Transverse colon (tissue), 4 donors: Measurements from ENCODE around the gene ALB. TPM values are rescaled to one million over a fixed set of nuclear protein-coding genes. Genes with fewer than 3 reads are reported as not detected.

ENCODE experiments used
- DNase-seq: peaks from one replicate; pipeline ENCODE4 v3.0.0-alpha.2; 2019
- H3K27ac ChIP-seq, 4 donors: fragments of 200-600 bp; sonication (generic); 2 replicates each; pipeline ENCODE4 v1.5.1; 2016 to 2018; ENCODE audit warnings: inconsistent platforms in 4 of 4
- H3K27me3 ChIP-seq: fragments of 200-600 bp; sonication (generic); 2 replicates; pipeline ENCODE4 v1.5.1; 2017; ENCODE audit warnings: inconsistent platforms
- H3K36me3 ChIP-seq, 4 donors: fragments of 200-600 bp; sonication (generic); 2 replicates each; pipeline ENCODE4 v1.5.1; 2017 to 2019; ENCODE audit warnings: inconsistent platforms in 4 of 4
- H3K4me1 ChIP-seq, 4 donors: fragments of 200-600 bp; sonication (generic); 2 replicates each; pipeline ENCODE4 v1.5.1; 2017 to 2020; ENCODE audit warnings: inconsistent platforms in 4 of 4
- H3K4me3 ChIP-seq, 4 donors: fragments of 200-600 bp; sonication (generic); 1 replicate in 1 of 4; 2 replicates in 3 of 4; pipeline versions ENCODE4 v1.5.1 to v1.6.1; 2017 to 2019; ENCODE audit warnings: inconsistent platforms in 4 of 4
- H3K9me3 ChIP-seq, 2 donors: fragments of 200-600 bp; sonication (generic); 2 replicates each; pipeline ENCODE4 v1.5.1; 2017 to 2019; ENCODE audit warnings: inconsistent platforms in 2 of 2
- EP300 ChIP-seq: sonication (generic); formaldehyde crosslinking; IDR thresholded peaks from one replicate; pipeline ENCODE4 v1.6.1; 2017; ENCODE audit warnings: antibody characterized with exemption, low read depth
- POLR2A ChIP-seq: fragments of 450-650 bp; IDR thresholded peaks from one replicate; pipeline ENCODE4 v1.6.1; 2016; ENCODE audit warnings: antibody characterized with exemption, mild to moderate bottlenecking, moderate library complexity
- POLR2AphosphoS5 ChIP-seq, 3 donors: sonication (generic); formaldehyde crosslinking; IDR thresholded peaks; one replicate each; pipeline ENCODE4 v1.6.1; 2016; ENCODE audit warnings: antibody characterized with exemption in 3 of 3
- WGBS, 2 donors: methylation state at CpG; one replicate each; pipeline ENCODE4 v1.1.5; 2018; ENCODE audit warnings: low coverage in 1 of 2; 5-methylcytosine and 5-hydroxymethylcytosine counted together
- in situ Hi-C, 4 donors: fragments of 200-750 bp; cut with MboI; loops; one replicate each; pipeline versions ENCODE4 v1.15.0 to v1.15.1; 2017; ENCODE audit warnings: low sequenced_read_pairs in 3 of 4, low pct_ligation_motif_present in 1 of 4, low pct_unique_long_range_greater_than_20kb in 1 of 4
- intact Hi-C: fragments of 100-400 bp; cut with DNase I; formaldehyde crosslinking; loops from one replicate; pipeline ENCODE4 v1.15.1; 2023; ENCODE audit warnings: low total_unique reads
- total RNA-seq, 4 donors: library from RNA; depleted of rRNA; stranded (reverse); fragments of >200 nt; gene quantifications; one replicate each; pipeline ENCODE4 v1.1.0, GENCODE V29; 2016
- TF ChIP-seq, protein P1 (sequence below), 5 experiments: fragments of 200-600 bp in 3 of 5; fragments of 450-650 bp in 2 of 5; sonication (generic) in 3 of 5; IDR thresholded peaks; 1 replicate in 2 of 5; 2 replicates in 3 of 5; pipeline ENCODE4 v1.5.1; 2016 to 2017; ENCODE audit warnings: antibody characterized with exemption in 5 of 5, inconsistent platforms in 3 of 5, mild to moderate bottlenecking in 2 of 5, moderate library complexity in 1 of 5

The ALB gene
- total RNA-seq, 4 donors from 2014 or later: 0.64 TPM; not detected in 3

DNA sequence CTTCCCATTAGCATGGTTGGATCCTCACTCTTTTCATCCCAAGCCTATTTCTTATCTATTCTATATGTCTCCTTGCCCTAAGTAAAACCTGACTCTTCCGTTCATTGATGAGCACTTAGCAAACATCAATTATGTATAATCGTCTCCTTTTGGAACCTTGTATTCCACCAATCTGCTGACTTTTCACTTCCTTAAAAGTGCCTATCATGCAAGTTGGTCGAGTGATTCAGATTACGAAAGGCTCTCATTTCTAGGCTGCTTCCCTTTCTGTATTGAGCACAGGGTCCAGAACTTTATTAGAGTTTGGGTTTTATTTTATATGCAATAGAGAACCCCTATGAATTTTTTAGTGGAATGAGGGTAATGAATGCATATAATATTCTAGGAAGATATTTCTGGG is 27.1 kb upstream of the ALB start:
- Histone ChIP-seq H3K4me1 (no peaks in the 10 kb centered on the region), H3K27ac (no peak overlapping the region), H3K9me3 (no peaks in the 10 kb centered on the region), H3K27me3 (no peaks in the 10 kb centered on the region), H3K36me3 (no peaks in the 10 kb centered on the region), H3K4me3 (no peak overlapping the region)
- intact Hi-C loops: no loop called here
- DNase-seq: no peak
- TF ChIP-seq, protein P1, sequence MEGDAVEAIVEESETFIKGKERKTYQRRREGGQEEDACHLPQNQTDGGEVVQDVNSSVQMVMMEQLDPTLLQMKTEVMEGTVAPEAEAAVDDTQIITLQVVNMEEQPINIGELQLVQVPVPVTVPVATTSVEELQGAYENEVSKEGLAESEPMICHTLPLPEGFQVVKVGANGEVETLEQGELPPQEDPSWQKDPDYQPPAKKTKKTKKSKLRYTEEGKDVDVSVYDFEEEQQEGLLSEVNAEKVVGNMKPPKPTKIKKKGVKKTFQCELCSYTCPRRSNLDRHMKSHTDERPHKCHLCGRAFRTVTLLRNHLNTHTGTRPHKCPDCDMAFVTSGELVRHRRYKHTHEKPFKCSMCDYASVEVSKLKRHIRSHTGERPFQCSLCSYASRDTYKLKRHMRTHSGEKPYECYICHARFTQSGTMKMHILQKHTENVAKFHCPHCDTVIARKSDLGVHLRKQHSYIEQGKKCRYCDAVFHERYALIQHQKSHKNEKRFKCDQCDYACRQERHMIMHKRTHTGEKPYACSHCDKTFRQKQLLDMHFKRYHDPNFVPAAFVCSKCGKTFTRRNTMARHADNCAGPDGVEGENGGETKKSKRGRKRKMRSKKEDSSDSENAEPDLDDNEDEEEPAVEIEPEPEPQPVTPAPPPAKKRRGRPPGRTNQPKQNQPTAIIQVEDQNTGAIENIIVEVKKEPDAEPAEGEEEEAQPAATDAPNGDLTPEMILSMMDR (IDR thresholded peaks at IDR 0.05): no peak
- TF ChIP-seq POLR2AphosphoS5 (IDR thresholded peaks at IDR 0.05) (no peak), POLR2A (no peak), EP300 (no peak)
- WGBS, 2 donors: 72 to 79% methylated on average over 4 of the region's 4 CpGs
- in situ Hi-C loops: no loop called here

DNA sequence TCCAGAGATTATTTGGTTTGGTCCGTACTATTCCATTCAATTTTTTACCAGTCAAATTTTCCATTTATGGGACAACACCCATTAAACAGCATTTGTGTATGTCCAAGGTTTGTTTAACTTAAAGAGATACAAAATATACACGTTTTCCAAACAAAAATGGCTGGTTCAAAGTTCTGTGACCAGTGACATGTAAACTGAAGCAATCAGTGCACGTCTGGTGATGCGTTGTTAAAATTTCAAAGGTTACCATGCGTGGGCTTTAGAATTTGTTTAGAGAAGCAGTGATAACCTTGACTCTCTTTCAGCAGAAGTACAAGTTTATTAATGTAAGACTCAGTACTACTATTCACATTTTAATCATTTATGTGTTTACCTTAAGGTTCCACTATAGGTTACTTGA is 25.2 kb upstream of the ALB start:
- no peak for DNase-seq
- no peak overlapping the region for H3K27ac ChIP-seq
- no peaks in the 10 kb centered on the region for H3K27me3 ChIP-seq
- no peak overlapping the region for H3K4me3 ChIP-seq
- WGBS, 2 donors: 32 to 63% methylated on average over 4 to 5 of the region's 5 CpGs
- no peaks in the 10 kb centered on the region for H3K9me3 ChIP-seq
- TF ChIP-seq EP300: no peak
- no peak for TF ChIP-seq POLR2A
- TF ChIP-seq, protein P1 (IDR thresholded peaks at IDR 0.05): no peak
- no peak for TF ChIP-seq POLR2AphosphoS5 (IDR thresholded peaks at IDR 0.05)
- intact Hi-C loops (no loop called here), in situ Hi-C loops (no loop called here)
- H3K4me1 ChIP-seq: no peaks in the 10 kb centered on the region
- H3K36me3 ChIP-seq: no peaks in the 10 kb centered on the region

DNA sequence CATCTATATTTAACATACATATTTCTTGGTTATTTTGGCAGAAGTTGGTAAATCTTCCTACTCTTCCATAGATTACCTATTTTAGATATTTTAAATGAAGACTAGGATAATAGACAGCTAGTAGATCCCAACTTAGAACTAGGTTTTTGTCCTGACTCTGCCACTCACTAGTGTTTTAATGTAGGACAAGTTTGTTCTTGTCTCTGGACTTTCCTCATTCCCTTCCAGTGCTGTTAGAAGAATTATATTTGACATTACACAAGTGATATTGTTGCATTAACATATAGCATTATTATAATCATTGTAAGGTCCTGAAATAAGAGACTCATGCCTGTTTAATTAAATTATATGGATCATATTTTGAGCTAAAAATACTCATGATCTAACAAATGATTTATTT is 24.1 kb upstream of the ALB start:
- no peaks in the 10 kb centered on the region for H3K27me3 ChIP-seq
- no peak overlapping the region for H3K4me3 ChIP-seq
- intact Hi-C loops (no loop called here), in situ Hi-C loops (no loop called here)
- H3K27ac ChIP-seq: no peak overlapping the region
- no peaks in the 10 kb centered on the region for H3K4me1 ChIP-seq
- H3K9me3 ChIP-seq: no peaks in the 10 kb centered on the region
- no peak for DNase-seq
- TF ChIP-seq, protein P1 (IDR thresholded peaks at IDR 0.05): no peak
- TF ChIP-seq POLR2A: no peak
- H3K36me3 ChIP-seq: no peaks in the 10 kb centered on the region

DNA sequence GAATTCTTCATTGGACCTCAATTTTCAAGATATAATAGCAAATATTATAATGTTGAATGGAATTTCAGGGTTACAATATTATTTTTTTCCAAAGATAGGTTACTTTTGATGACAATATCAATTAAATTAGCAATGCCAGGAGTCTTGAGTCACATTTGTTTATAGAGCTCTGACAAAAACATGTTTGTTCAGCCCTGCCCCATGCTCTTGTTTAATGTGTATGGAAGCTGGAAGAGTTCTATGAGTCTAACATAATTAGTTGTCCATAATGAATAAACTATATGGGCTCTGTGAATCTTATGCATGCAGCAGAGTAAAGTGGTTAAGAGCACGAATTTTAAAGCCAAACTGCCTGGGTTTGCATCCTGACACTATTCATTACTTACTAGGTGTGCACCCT is 22.9 kb upstream of the ALB start:
- Histone ChIP-seq H3K4me3 (no peak overlapping the region), H3K27me3 (no peaks in the 10 kb centered on the region), H3K36me3 (no peaks in the 10 kb centered on the region), H3K27ac (no peak overlapping the region), H3K9me3 (no peaks in the 10 kb centered on the region), H3K4me1 (no peaks in the 10 kb centered on the region)
- DNase-seq: no peak
- TF ChIP-seq POLR2AphosphoS5 (IDR thresholded peaks at IDR 0.05) (no peak), EP300 (no peak), POLR2A (no peak)
- TF ChIP-seq, protein P1 (IDR thresholded peaks at IDR 0.05): no peak
- WGBS, 2 donors: 62% methylated on average over 1 of the region's 1 CpG; no CpG with 5 or more reads in 1 of the 2 donors
- in situ Hi-C loops: no loop called here
- intact Hi-C loops: no loop called here
